Measurements from ENCODE around the gene MTAP.

MTAP gene

DNA sequence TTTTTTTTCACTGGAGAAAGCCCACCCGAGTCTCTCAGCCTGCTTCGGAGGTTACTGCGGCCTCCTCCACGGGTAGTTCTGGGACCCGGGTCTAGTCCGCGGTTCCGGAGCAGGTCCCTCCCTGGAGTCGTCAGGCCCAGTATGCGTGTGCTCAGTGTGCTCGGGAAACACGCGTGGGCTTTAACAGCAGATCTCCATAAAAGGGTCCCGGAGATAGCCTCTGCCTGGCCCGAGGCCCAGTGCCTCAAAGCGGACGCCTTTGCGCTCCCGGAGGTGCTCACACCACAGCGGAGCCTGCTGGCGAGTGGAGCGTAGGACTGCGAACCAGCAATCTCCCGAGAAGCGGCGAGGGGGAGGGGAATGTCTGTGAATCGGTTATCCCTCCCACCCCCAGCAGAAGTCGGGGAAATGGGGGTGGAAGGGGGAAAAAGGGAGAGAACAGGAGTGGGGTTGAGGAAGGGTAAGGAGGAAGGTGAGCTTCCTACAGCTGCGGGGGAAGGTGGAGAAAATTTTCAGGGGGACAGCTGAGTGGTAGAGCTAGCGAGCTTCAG is 163.0 kb downstream of the MTAP start:
- H3K4me3 ChIP-seq (ENCODE audit: low read depth, low read length), result peak overlapping the region; percentile 24
- TF ChIP-seq, protein P1, sequence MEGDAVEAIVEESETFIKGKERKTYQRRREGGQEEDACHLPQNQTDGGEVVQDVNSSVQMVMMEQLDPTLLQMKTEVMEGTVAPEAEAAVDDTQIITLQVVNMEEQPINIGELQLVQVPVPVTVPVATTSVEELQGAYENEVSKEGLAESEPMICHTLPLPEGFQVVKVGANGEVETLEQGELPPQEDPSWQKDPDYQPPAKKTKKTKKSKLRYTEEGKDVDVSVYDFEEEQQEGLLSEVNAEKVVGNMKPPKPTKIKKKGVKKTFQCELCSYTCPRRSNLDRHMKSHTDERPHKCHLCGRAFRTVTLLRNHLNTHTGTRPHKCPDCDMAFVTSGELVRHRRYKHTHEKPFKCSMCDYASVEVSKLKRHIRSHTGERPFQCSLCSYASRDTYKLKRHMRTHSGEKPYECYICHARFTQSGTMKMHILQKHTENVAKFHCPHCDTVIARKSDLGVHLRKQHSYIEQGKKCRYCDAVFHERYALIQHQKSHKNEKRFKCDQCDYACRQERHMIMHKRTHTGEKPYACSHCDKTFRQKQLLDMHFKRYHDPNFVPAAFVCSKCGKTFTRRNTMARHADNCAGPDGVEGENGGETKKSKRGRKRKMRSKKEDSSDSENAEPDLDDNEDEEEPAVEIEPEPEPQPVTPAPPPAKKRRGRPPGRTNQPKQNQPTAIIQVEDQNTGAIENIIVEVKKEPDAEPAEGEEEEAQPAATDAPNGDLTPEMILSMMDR (IDR thresholded peaks at IDR 0.05; ENCODE audit: borderline replicate concordance, insufficient read depth, low read depth, low read length), result peak; percentile 65

- H3K4me3 ChIP-seq (ENCODE audit: low read depth, low read length), result no peak overlapping the region
- TF ChIP-seq, protein P1 (IDR thresholded peaks at IDR 0.05; ENCODE audit: borderline replicate concordance, insufficient read depth, low read depth, low read length), result no peak
Measured at GRCh38 chr9:21966140-21966851, 163.9 kb downstream of the MTAP start.

- no peak overlapping the region for H3K4me3 ChIP-seq (ENCODE audit: low read depth, low read length)
- TF ChIP-seq, protein P1 (IDR thresholded peaks at IDR 0.05; ENCODE audit: borderline replicate concordance, insufficient read depth, low read depth, low read length), result no peak
Measured at GRCh38 chr9:21967169-21967568, 164.7 kb downstream of the MTAP start.

DNA sequence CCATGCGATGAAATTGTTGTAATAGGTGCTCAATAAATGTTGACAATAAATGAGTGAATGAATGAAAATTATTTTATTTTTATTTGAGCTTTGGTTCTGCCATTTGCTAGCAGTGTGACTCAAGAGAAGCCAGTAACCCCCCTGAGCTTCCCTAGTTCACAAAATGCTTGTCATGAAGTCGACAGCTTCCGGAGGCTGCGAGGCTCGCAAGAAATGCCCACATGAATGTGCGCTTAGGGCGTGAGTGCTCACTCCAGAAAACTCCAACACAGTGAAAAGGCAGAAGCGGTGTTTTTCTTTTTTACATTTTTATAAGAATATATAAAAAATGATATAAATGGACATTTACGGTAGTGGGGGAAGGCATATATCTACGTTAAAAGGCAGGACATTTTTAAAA is 165.3 kb downstream of the MTAP start:
- no peak overlapping the region for H3K4me3 ChIP-seq (ENCODE audit: low read depth, low read length)
- TF ChIP-seq, protein P1 (IDR thresholded peaks at IDR 0.05; ENCODE audit: borderline replicate concordance, insufficient read depth, low read depth, low read length), result no peak

- TF ChIP-seq, protein P1 (IDR thresholded peaks at IDR 0.05; ENCODE audit: borderline replicate concordance, insufficient read depth, low read depth, low read length), result no peak
- H3K4me3 ChIP-seq (ENCODE audit: low read depth, low read length), result no peak overlapping the region
Measured at GRCh38 chr9:21968331-21969010, 166.0 kb downstream of the MTAP start.

GRCh38 chr9:21969011-21969940 is 166.8 kb downstream of the MTAP start:
- TF ChIP-seq, protein P1 (IDR thresholded peaks at IDR 0.05; ENCODE audit: borderline replicate concordance, insufficient read depth, low read depth, low read length), result no peak
- H3K4me3 ChIP-seq (ENCODE audit: low read depth, low read length), result no peak overlapping the region
